HepG2 (cell line): Measurements from ENCODE around the gene S100A13. TPM values are rescaled to one million over a fixed set of nuclear protein-coding genes. Genes with fewer than 3 reads are reported as not detected.

Experiments used
- ATAC-seq: fragments of 200-7000 bp; cut with Tn5 transposase; 3 replicates; pipeline ENCODE4 v1.9.1; 2020; ENCODE audit warnings: mild to moderate bottlenecking, moderate library complexity
- BruUV-seq: library from RNA; stranded (reverse); fragments of 400-500 nt; replicated peaks from 2 replicates; lab custom pipeline; 2021; lab: Mats Ljungman, UMichigan
- CTCF ChIA-PET: fragments of 300-600 bp; formaldehyde crosslinking; extraction: SDS; loops from one replicate; lab custom pipeline; 2021; ENCODE audit warnings: low total read pairs, inconsistent platforms, low intra/inter-chr PET ratio; lab: Yijun Ruan, JAX
- POLR2A ChIA-PET: fragments of 350-600 bp; sonication (Branson Sonifier 250); formaldehyde crosslinking; loops from one replicate; lab custom pipeline; 2020; ENCODE audit warnings: antibody characterized with exemption, inconsistent platforms; lab: Yijun Ruan, JAX
- DNase-seq: peaks from one replicate; pipeline ENCODE4 v3.0.0-alpha.2; 2015; ENCODE audit warnings: low spot score
- FAIRE-seq: peaks from 3 replicates; lab custom pipeline; 2011; peaks lifted over from hg19 to GRCh38; lab: Jason Lieb, UNC
- H2AFZ ChIP-seq: one replicate; pipeline ENCODE4 v1.6.1; 2011; ENCODE audit warnings: low read length, inconsistent platforms
- H3K27ac ChIP-seq: fragments of 300-600 bp; 3 replicates; pipeline ENCODE4 v1.8.0; 2011; ENCODE audit warnings: mixed run types, mild to moderate bottlenecking, mixed read lengths, low read length, inconsistent platforms; ENCODE audit not compliant: insufficient read depth; ENCODE audit errors: extremely low read length
- H3K27me3 ChIP-seq, 2 experiments: fragments of 200-600 bp in 1 of 2; 2 replicates in 1 of 2; 3 replicates in 1 of 2; pipeline versions ENCODE4 v1.6.0 to v1.8.0; 2011; ENCODE audit warnings: low read length in 2 of 2, mild to moderate bottlenecking in 2 of 2, moderate library complexity in 2 of 2, inconsistent platforms in 1 of 2; ENCODE audit not compliant: insufficient read depth in 2 of 2, control insufficient read depth in 1 of 2
- H3K36me3 ChIP-seq, 2 experiments: fragments of 200-600 bp in 1 of 2; replicated peaks in 1 of 2; 2 replicates in 1 of 2; 3 replicates in 1 of 2; pipeline versions ENCODE4 v1.5.1 to v1.8.0; 2011; ENCODE audit warnings: low read length in 2 of 2, inconsistent platforms in 1 of 2; ENCODE audit not compliant: insufficient read depth in 2 of 2, control insufficient read depth in 1 of 2
- H3K4me1 ChIP-seq: 2 replicates; pipeline ENCODE4 v1.5.1; 2012; ENCODE audit warnings: low read length, inconsistent platforms; ENCODE audit not compliant: insufficient read depth
- H3K4me2 ChIP-seq: 2 replicates; pipeline ENCODE4 v1.6.0; 2011; ENCODE audit warnings: low read depth, low read length, inconsistent platforms
- H3K4me3 ChIP-seq, 3 experiments: fragments of 200-600 bp in 1 of 3; sonication (generic), shearing (Covaris generic) in 1 of 3; replicated peaks in 1 of 3; 2 replicates each; pipeline ENCODE4 v1.5.1; 2011 to 2016; ENCODE audit warnings: low read length in 3 of 3, inconsistent platforms in 2 of 3, low read depth in 2 of 3, mild to moderate bottlenecking in 2 of 3, control low read depth in 1 of 3, mixed read lengths in 1 of 3; ENCODE audit not compliant: insufficient read depth in 1 of 3
- H3K79me2 ChIP-seq: one replicate; pipeline ENCODE4 v1.6.1; 2011; ENCODE audit warnings: low read length, inconsistent platforms; ENCODE audit not compliant: insufficient read depth
- H3K9ac ChIP-seq: 2 replicates; pipeline ENCODE4 v1.6.0; 2011; ENCODE audit warnings: mild to moderate bottlenecking, low read depth, low read length, inconsistent platforms; ENCODE audit not compliant: insufficient read depth
- H3K9me3 ChIP-seq: 2 replicates; pipeline ENCODE4 v1.5.1; 2012; ENCODE audit warnings: mild to moderate bottlenecking, low read length
- H4K20me1 ChIP-seq: 2 replicates; pipeline ENCODE4 v1.6.0; 2011; ENCODE audit warnings: inconsistent platforms, mild to moderate bottlenecking, low read length, moderate library complexity; ENCODE audit not compliant: insufficient read depth
- AGO2 ChIP-seq: fragments of 200-400 bp; formaldehyde crosslinking; optimal IDR thresholded peaks from 2 replicates; pipeline ENCODE3; 2017; ENCODE audit warnings: mild to moderate bottlenecking, low read depth, low read length, moderate library complexity
- ATF1 ChIP-seq: IDR thresholded peaks from 2 replicates; pipeline ENCODE4 v1.6.1; 2016; ENCODE audit warnings: mild to moderate bottlenecking, control low read depth
- ATF7-NPFF ChIP-seq: sonication (generic); formaldehyde crosslinking; IDR thresholded peaks from 2 replicates; pipeline ENCODE4 v1.8.1; 2023; ENCODE audit warnings: mild to moderate bottlenecking, low read depth, missing genetic modification reagents, moderate library complexity
- BCL6 ChIP-seq: IDR thresholded peaks from 2 replicates; pipeline ENCODE4 v1.6.1; 2016; ENCODE audit warnings: missing genetic modification reagents, missing compliant biosample characterization
- GFI1 ChIP-seq: sonication (generic); formaldehyde crosslinking; IDR thresholded peaks from 2 replicates; pipeline ENCODE4 v1.5.0; 2020; ENCODE audit warnings: missing genetic modification reagents, mild to moderate bottlenecking, borderline replicate concordance
- HINFP ChIP-seq: sonication (generic); formaldehyde crosslinking; IDR thresholded peaks from 2 replicates; pipeline ENCODE4 v1.4.0; 2020; ENCODE audit warnings: low read depth, mild to moderate bottlenecking, missing genetic modification reagents
- JUND ChIP-seq: sonication (generic); formaldehyde crosslinking; IDR thresholded peaks from 2 replicates; pipeline ENCODE4 v1.8.0; 2022; ENCODE audit warnings: mild to moderate bottlenecking, missing genetic modification reagents
- NFKB2 ChIP-seq: sonication (generic); formaldehyde crosslinking; IDR thresholded peaks from 2 replicates; pipeline ENCODE4 v1.4.0; 2020; ENCODE audit warnings: missing genetic modification reagents, borderline replicate concordance
- POGK ChIP-seq: sonication (generic); formaldehyde crosslinking; conservative IDR thresholded peaks from 2 replicates; pipeline ENCODE4 v1.8.0; 2022; ENCODE audit warnings: mild to moderate bottlenecking, moderate library complexity, missing genetic modification reagents
- RAD51 ChIP-seq: fragments of 450-650 bp; IDR thresholded peaks from 2 replicates; pipeline ENCODE4 v1.6.1; 2016; ENCODE audit warnings: borderline replicate concordance
- RELA ChIP-seq: sonication (generic); formaldehyde crosslinking; IDR thresholded peaks from 2 replicates; pipeline ENCODE4 v1.4.0; 2020; ENCODE audit warnings: missing genetic modification reagents
- THAP7 ChIP-seq: sonication (generic); formaldehyde crosslinking; IDR thresholded peaks from 2 replicates; pipeline ENCODE4 v1.8.1; 2023; ENCODE audit warnings: mild to moderate bottlenecking, missing genetic modification reagents
- ZNF557 ChIP-seq: sonication (generic); formaldehyde crosslinking; IDR thresholded peaks from 2 replicates; pipeline ENCODE4 v1.4.0; 2020; ENCODE audit warnings: missing genetic modification reagents
- ZNF563 ChIP-seq: sonication (generic); formaldehyde crosslinking; IDR thresholded peaks from 2 replicates; pipeline ENCODE4 v1.8.0; 2022; ENCODE audit warnings: mild to moderate bottlenecking, moderate library complexity, missing genetic modification reagents
- ZNF589 ChIP-seq: sonication (generic); formaldehyde crosslinking; conservative IDR thresholded peaks from 2 replicates; pipeline ENCODE4 v1.8.0; 2022; ENCODE audit warnings: mild to moderate bottlenecking, moderate library complexity, missing genetic modification reagents
- ZNF883 ChIP-seq: sonication (generic); formaldehyde crosslinking; IDR thresholded peaks from 2 replicates; pipeline ENCODE4 v1.5.1; 2020; ENCODE audit warnings: mild to moderate bottlenecking, missing genetic modification reagents; ENCODE audit errors: not compliant biosample characterization
- WGBS: methylation state at CpG from one replicate; pipeline ENCODE4 v1.1.6; 2017; ENCODE audit warnings: low lambda C conversion rate; 5-methylcytosine and 5-hydroxymethylcytosine counted together
- in situ Hi-C: cut with HindIII; loops from 2 replicates; pipeline ENCODE4 v1.10.0; 2017; ENCODE audit warnings: low pct_unique_long_range_greater_than_20kb; ENCODE audit not compliant: extremely low pct_ligation_motif_present
- intact Hi-C: fragments of 100-400 bp; cut with micrococcal nuclease; formaldehyde crosslinking; loops from one replicate; pipeline ENCODE4 v1.10.0; 2022; ENCODE audit not compliant: unreplicated experiment
- polyA plus RNA-seq, 8 experiments: library from polyadenylated mRNA; depleted of rRNA in 3 of 8; stranded (reverse) in 7 of 8; unstranded in 1 of 8; fragments of >200 nt; fragmentation: Illumina TruSeq in 4 of 8; extraction: Trizol in 4 of 8; gene quantifications; 2 replicates each; pipeline versions ENCODE4 v1.2.1 to v1.2.3, GENCODE V29; 2011 to 2016; ENCODE audit warnings: low read depth in 4 of 8, missing spikeins in 1 of 8, mixed read lengths in 1 of 8; ENCODE audit not compliant: insufficient read depth in 1 of 8
- total RNA-seq, 5 experiments: library from RNA; depleted of rRNA; stranded (reverse); fragments of >200 nt; fragmentation: Illumina TruSeq; extraction: Trizol; gene quantifications; 2 replicates each; pipeline ENCODE4 v1.2.3, GENCODE V29; 2016; ENCODE audit warnings: low read depth in 1 of 5

S100A13 gene
- total and polyA plus RNA-seq, 2 of the 13 experiments (the other 11 are each of a cell fraction or from before 2014, with no cell fraction given), result 89.5 to 172 TPM

GRCh38 chr1:153608742-153609584, 18.3 kb downstream of the S100A13 start (continued):
- no peak; the same call in 1 of the 2 replicates for TF ChIP-seq ATF1 (CRISPR knock-in tag)
- TF ChIP-seq JUND (CRISPR knock-in tag), result no peak
- TF ChIP-seq RAD51, result no peak
- TF ChIP-seq GFI1 (CRISPR knock-in tag), result peak; percentile 62; the same call in 1 of the 2 replicates
- 0 out of 2 replicates have a peak, but pooled peaks have one; percentile 68 for TF ChIP-seq ZNF563
- no peak for TF ChIP-seq THAP7 (CRISPR knock-in tag)
- peak; percentile 34; the same call in 1 of the 2 replicates for TF ChIP-seq BCL6 (CRISPR knock-in tag)
- TF ChIP-seq ZNF589 (CRISPR knock-in tag), result peak; percentile 52; the same call in 1 of the 2 replicates
- no peak for TF ChIP-seq ZNF557 (CRISPR knock-in tag)

GRCh38 chr1:153608089-153608682, 19.1 kb downstream of the S100A13 start:
- peak; percentile 49 for FAIRE-seq
- Histone ChIP-seq H3K36me3 (no peaks in the 10 kb centered on the region; a peak in 1 of 5 replicates), H3K4me3 (peak overlapping the region; percentile 62 to 83 (median 64)), H3K27me3 (no peaks in the 10 kb centered on the region; a peak in 1 of 5 replicates), H3K9me3 (no peaks in the 10 kb centered on the region), H3K4me2 (peak overlapping the region; percentile 98), H2AFZ (no peak overlapping the region), H3K79me2 (peaks cover 12% of the 10 kb centered on the region), H3K4me1 (peaks cover 53% of the 10 kb centered on the region), H4K20me1 (no peaks in the 10 kb centered on the region), H3K9ac (peak overlapping the region; percentile 87), H3K27ac (peak overlapping the region; percentile 99)
- WGBS, result 56% methylated on average over 4 of the region's 7 CpGs
- ChIA-PET POLR2A (interaction anchor here (0.7 to 12.2 kb wide), 14 partner anchors 8 to 382 kb away, joined by 3 to 390 read pairs (median 6); partner anchors contain the start of genes CHTOP, INTS3, RPS27 and S100A1), CTCF (no interaction called here)
- no peak for DNase-seq
- intact Hi-C loops (loop anchor here (2.0 kb wide), 1 partner anchor 19 kb away; the partner anchor contains the start of gene S100A13), in situ Hi-C loops (no loop called here)
- TSS peak; percentile 66 for BruUV-seq
- ATAC-seq, result peak; percentile 23
- 0 out of 2 replicates have a peak, but pooled peaks have one; percentile 5 for TF ChIP-seq POGK (CRISPR knock-in tag)
- peak; percentile 36 for TF ChIP-seq AGO2
- TF ChIP-seq ATF7-NPFF (CRISPR knock-in tag), result 0 out of 2 replicates have a peak, but pooled peaks have one; percentile 34
- peak; percentile 15 for TF ChIP-seq ZNF883 (CRISPR knock-in tag)
- 0 out of 2 replicates have a peak, but pooled peaks have one; percentile 10 for TF ChIP-seq HINFP (CRISPR knock-in tag)
- TF ChIP-seq NFKB2, result no peak
- TF ChIP-seq RELA (CRISPR knock-in tag), result no peak
